T follicular helper cell (primary cell): Measurements from ENCODE around the gene RBBP5.

ENCODE experiments used
- DNase-seq: peaks from one replicate; pipeline ENCODE4 v3.0.0-alpha.2; 2020; ENCODE audit warnings: low read depth

Gene RBBP5

GRCh38 chr1:205133287-205133686 is 11.5 kb upstream of the RBBP5 start:
- DNase-seq, result no peak

GRCh38 chr1:205129447-205130029 is 7.8 kb upstream of the RBBP5 start:
- DNase-seq, result no peak

- DNase-seq, result no peak
Observed at GRCh38 chr1:205128050-205128449, 6.3 kb upstream of the RBBP5 start.

GRCh38 chr1:205127646-205128045 is 5.9 kb upstream of the RBBP5 start:
- no peak for DNase-seq

- no peak for DNase-seq
Observed at GRCh38 chr1:205124726-205125125, 2.9 kb upstream of the RBBP5 start.

- DNase-seq, result no peak
Observed at GRCh38 chr1:205122489-205122882, 708 bp upstream of the RBBP5 start.

GRCh38 chr1:205118752-205119151 is 3.0 kb downstream of the RBBP5 start:
- DNase-seq, result no peak

GRCh38 chr1:205111354-205111753 is 10.4 kb downstream of the RBBP5 start:
- no peak for DNase-seq

- no peak for DNase-seq
Observed at GRCh38 chr1:205109711-205110110, 12.1 kb downstream of the RBBP5 start.

GRCh38 chr1:205109269-205109668 is 12.5 kb downstream of the RBBP5 start:
- DNase-seq, result no peak

GRCh38 chr1:205108464-205108863 is 13.3 kb downstream of the RBBP5 start:
- no peak for DNase-seq

- DNase-seq, result no peak
Observed at GRCh38 chr1:205107327-205107726, 14.5 kb downstream of the RBBP5 start.

- no peak for DNase-seq
Observed at GRCh38 chr1:205102404-205102803, 19.4 kb downstream of the RBBP5 start.

- no peak for DNase-seq
Observed at GRCh38 chr1:205098242-205098641, 23.5 kb downstream of the RBBP5 start.

GRCh38 chr1:205095422-205095821 is 26.4 kb downstream of the RBBP5 start:
- no peak for DNase-seq

- no peak for DNase-seq
Observed at GRCh38 chr1:205091043-205091740, 30.6 kb downstream of the RBBP5 start.

GRCh38 chr1:205088341-205088740 is 33.4 kb downstream of the RBBP5 start:
- DNase-seq, result no peak

- no peak for DNase-seq
Observed at GRCh38 chr1:205084360-205084759, 37.4 kb downstream of the RBBP5 start, which contains the start of gene TMEM81. Gene TMEM81, minus strand, starts transcription at chr1:205084460. Its CDS starts 140 bp downstream, at chr1:205084320.

GRCh38 chr1:205082431-205082830 is 39.3 kb downstream of the RBBP5 start:
- DNase-seq, result no peak

- no peak for DNase-seq
Observed at GRCh38 chr1:205077934-205078311, 43.9 kb downstream of the RBBP5 start.

GRCh38 chr1:205077158-205077933 is 44.4 kb downstream of the RBBP5 start:
- DNase-seq, result no peak

GRCh38 chr1:205076245-205076761 is 45.5 kb downstream of the RBBP5 start:
- no peak for DNase-seq

GRCh38 chr1:205075642-205076155 is 46.1 kb downstream of the RBBP5 start:
- no peak for DNase-seq
